Subcutaneous adipose tissue (tissue), 4 donors: ENCODE measurements around the gene ZKSCAN8. TPM values are rescaled to one million over a fixed set of nuclear protein-coding genes. Genes with fewer than 3 reads are reported as not detected.

Source experiments
- CTCF ChIP-seq: fragments of 450-650 bp; IDR thresholded peaks from one replicate; pipeline ENCODE4 v1.5.1; 2016; ENCODE audit warnings: low read depth, mild to moderate bottlenecking, control low read depth, antibody characterized with exemption, moderate library complexity
- total RNA-seq, 4 donors: library from RNA; depleted of rRNA; stranded (reverse); fragments of >200 nt; gene quantifications; one replicate each; pipeline ENCODE4 v1.1.0, GENCODE V29; 2016

The ZKSCAN8 gene
- total RNA-seq: 10 to 100 TPM; 19.7 to 24.1 (median 21.5) TPM

GRCh38 chr6:28141500-28142329 lies at the start of gene ZKSCAN8:
Gene ZKSCAN8 (plus strand): TSS chr6:28141883. CDS start chr6:28148408, 6,525 bp downstream.
- no peak for TF ChIP-seq CTCF

GRCh38 chr6:28104392-28105244 lies 37.1 kb upstream of the ZKSCAN8 start:
- TF ChIP-seq CTCF: no peak

- TF ChIP-seq CTCF: no peak
These were observed 36.4 kb upstream of the ZKSCAN8 start for GRCh38 chr6:28105245-28105639.

- no peak for TF ChIP-seq CTCF
These were observed 34.2 kb upstream of the ZKSCAN8 start for GRCh38 chr6:28107506-28107905.

GRCh38 chr6:28111964-28112363 lies 29.7 kb upstream of the ZKSCAN8 start:
- TF ChIP-seq CTCF: no peak

- no peak for TF ChIP-seq CTCF
These were observed 25.9 kb upstream of the ZKSCAN8 start for GRCh38 chr6:28115799-28116198.
